ENCODE results near the gene FLOT2. TPM values are rescaled to one million over a fixed set of nuclear protein-coding genes. Genes with fewer than 3 reads are reported as not detected.
"Not testable (repeated sequence)": the region's sequence is repeated elsewhere in the genome, so short reads cannot be mapped to it uniquely, and the experiment has no call there.

Gene FLOT2
- total and polyA plus RNA-seq, 8 donors, result 32.1 to 65.2 (median 36.9) TPM

- intact Hi-C loops (cut with DNase I), result no loop called here
- no peak for TF ChIP-seq CTCF (IDR thresholded peaks at IDR 0.05)
- Histone ChIP-seq H3K4me1 (no peaks in the 10 kb centered on the region), H3K27me3 (no peaks in the 10 kb centered on the region), H3K9me3 (no peaks in the 10 kb centered on the region), H3K4me3 (no peak overlapping the region), H3K27ac (no peak overlapping the region), H3K36me3 (peaks cover 0 to 42% (median 5%) of the 10 kb centered on the region in 3 donors)
- FAIRE-seq (no peak), DNase-seq (peak in 1 of 6 donors; percentile 18), ATAC-seq (peak in 3 of 4 donors; percentile 63 to 80 (median 77))
- 65 to 83% methylated on average over 4 of the region's 4 CpGs for WGBS, 2 donors
These were observed 18.6 kb downstream of the FLOT2 start for GRCh38 chr17:28878981-28879380.

- H3K4me1 ChIP-seq, result no peaks in the 10 kb centered on the region
- no peak for DNase-seq
- TF ChIP-seq CTCF (IDR thresholded peaks at IDR 0.05), result no peak
- 84 to 88% methylated on average over 2 of the region's 2 CpGs for WGBS, 2 donors
- peaks cover 0 to 41% (median 5%) of the 10 kb centered on the region in 3 donors for H3K36me3 ChIP-seq
- ATAC-seq, result no peak
- no peaks in the 10 kb centered on the region for H3K27me3 ChIP-seq
- no peaks in the 10 kb centered on the region for H3K9me3 ChIP-seq
- intact Hi-C loops (cut with DNase I), result no loop called here
- FAIRE-seq, result no peak
- H3K27ac ChIP-seq, result no peak overlapping the region
- no peak overlapping the region for H3K4me3 ChIP-seq
These were observed 19.2 kb downstream of the FLOT2 start for GRCh38 chr17:28878158-28878910.

GRCh38 chr17:28877150-28877711 is 20.3 kb downstream of the FLOT2 start:
- H3K27ac ChIP-seq; H3K27me3 ChIP-seq; H3K4me3 ChIP-seq; intact Hi-C loops (cut with DNase I); H3K4me1 ChIP-seq; FAIRE-seq; H3K9me3 ChIP-seq; ATAC-seq: not testable (repeated sequence)
- peak in 1 of 6 donors; percentile 0 for DNase-seq
- H3K36me3 ChIP-seq, result peaks cover 0 to 30% (median 4%) of the 10 kb centered on the region in 3 donors
- WGBS, 2 donors, result 93 to 95% methylated on average over 6 of the region's 6 CpGs

GRCh38 chr17:28875848-28876550 is 21.5 kb downstream of the FLOT2 start:
- no peak for FAIRE-seq
- peak in 1 of 6 donors; percentile 14 for DNase-seq
- H3K4me3 ChIP-seq, result no peak overlapping the region
- no peaks in the 10 kb centered on the region for H3K9me3 ChIP-seq
- no peak for ATAC-seq
- no peaks in the 10 kb centered on the region for H3K27me3 ChIP-seq
- TF ChIP-seq CTCF (IDR thresholded peaks at IDR 0.05), result no peak
- H3K4me1 ChIP-seq, result no peaks in the 10 kb centered on the region
- intact Hi-C loops (cut with DNase I), result no loop called here
- H3K27ac ChIP-seq, result no peak overlapping the region
- 32 to 46% methylated on average over 1 of the region's 1 CpG for WGBS, 2 donors
- peaks cover 0 to 17% (median 0%) of the 10 kb centered on the region in 3 donors for H3K36me3 ChIP-seq

- Histone ChIP-seq H3K36me3 (peaks cover 0 to 5% (median 0%) of the 10 kb centered on the region in 3 donors), H3K27ac (no peak overlapping the region), H3K27me3 (no peaks in the 10 kb centered on the region), H3K9me3 (no peaks in the 10 kb centered on the region), H3K4me3 (no peak overlapping the region), H3K4me1 (no peaks in the 10 kb centered on the region)
- intact Hi-C loops (cut with DNase I), result no loop called here
- 80 to 83% methylated on average over 3 of the region's 3 CpGs for WGBS, 2 donors
- no peak for TF ChIP-seq CTCF (IDR thresholded peaks at IDR 0.05)
- no peak for ATAC-seq
- no peak for DNase-seq
- no peak for FAIRE-seq
These were observed 22.8 kb downstream of the FLOT2 start for GRCh38 chr17:28874750-28875149.
